Hepatocyte (in vitro differentiated cells): ENCODE measurements around the gene B3GNT9.

ENCODE experiments used
- EZH2 ChIP-seq: fragments of 200-600 bp; sonication (generic); IDR thresholded peaks from 2 replicates; pipeline ENCODE4 v1.6.1; 2016; ENCODE audit warnings: antibody characterized with exemption, mild to moderate bottlenecking, borderline replicate concordance
- EZH2phosphoT487 ChIP-seq: fragments of 200-600 bp; sonication (generic); IDR thresholded peaks from one replicate; pipeline ENCODE4 v1.6.1; 2018; ENCODE audit warnings: antibody characterized with exemption, mild to moderate bottlenecking, low read depth, moderate library complexity; ENCODE audit not compliant: unreplicated experiment, severe bottlenecking
- TF ChIP-seq, protein P1 (sequence below): fragments of 200-600 bp; sonication (generic); IDR thresholded peaks from 2 replicates; pipeline ENCODE4 v1.5.1; 2016; ENCODE audit warnings: antibody characterized with exemption, mild to moderate bottlenecking; ENCODE audit not compliant: poor library complexity

DNA sequence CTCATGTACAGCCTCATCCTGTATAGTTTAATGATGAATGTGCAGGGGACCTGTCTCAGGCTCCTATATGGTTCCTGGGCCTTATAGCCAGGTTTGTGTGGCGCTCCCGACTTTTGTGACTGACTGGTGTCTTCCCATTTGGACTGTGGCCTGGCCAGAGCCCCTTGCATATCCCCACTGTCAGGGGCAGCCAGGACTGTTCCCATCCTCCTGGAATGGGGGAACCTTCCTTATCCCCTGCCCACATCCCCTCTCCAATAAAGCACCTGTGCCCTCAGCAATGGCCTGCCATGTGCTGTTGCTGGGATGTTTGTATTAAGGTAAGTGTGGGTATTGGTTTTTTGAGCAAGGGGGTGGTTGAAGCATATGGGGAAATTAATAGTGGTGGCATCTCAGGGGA lies 2.6 kb downstream of the B3GNT9 start:
- no peak for TF ChIP-seq EZH2
- TF ChIP-seq, protein P1, sequence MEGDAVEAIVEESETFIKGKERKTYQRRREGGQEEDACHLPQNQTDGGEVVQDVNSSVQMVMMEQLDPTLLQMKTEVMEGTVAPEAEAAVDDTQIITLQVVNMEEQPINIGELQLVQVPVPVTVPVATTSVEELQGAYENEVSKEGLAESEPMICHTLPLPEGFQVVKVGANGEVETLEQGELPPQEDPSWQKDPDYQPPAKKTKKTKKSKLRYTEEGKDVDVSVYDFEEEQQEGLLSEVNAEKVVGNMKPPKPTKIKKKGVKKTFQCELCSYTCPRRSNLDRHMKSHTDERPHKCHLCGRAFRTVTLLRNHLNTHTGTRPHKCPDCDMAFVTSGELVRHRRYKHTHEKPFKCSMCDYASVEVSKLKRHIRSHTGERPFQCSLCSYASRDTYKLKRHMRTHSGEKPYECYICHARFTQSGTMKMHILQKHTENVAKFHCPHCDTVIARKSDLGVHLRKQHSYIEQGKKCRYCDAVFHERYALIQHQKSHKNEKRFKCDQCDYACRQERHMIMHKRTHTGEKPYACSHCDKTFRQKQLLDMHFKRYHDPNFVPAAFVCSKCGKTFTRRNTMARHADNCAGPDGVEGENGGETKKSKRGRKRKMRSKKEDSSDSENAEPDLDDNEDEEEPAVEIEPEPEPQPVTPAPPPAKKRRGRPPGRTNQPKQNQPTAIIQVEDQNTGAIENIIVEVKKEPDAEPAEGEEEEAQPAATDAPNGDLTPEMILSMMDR = no peak
- TF ChIP-seq EZH2phosphoT487 = no peak
